Measurements from ENCODE around the gene PSKH1. TPM values are rescaled to one million over a fixed set of nuclear protein-coding genes. Genes with fewer than 3 reads are reported as not detected.

The PSKH1 gene
- total RNA-seq, 2 experiments from 2014 or later, result 21.3 to 21.5 TPM

GRCh38 chr16:67941469-67942199, 48.6 kb downstream of the PSKH1 start:
- ChIA-PET CTCF (interaction anchor here (0.8 to 2.1 kb wide), 15 partner anchors 9 to 153 kb away, joined by 3 to 9 read pairs (median 4); no protein-coding TSS in a partner anchor), POLR2A (no interaction called here)
- H3K4me3 Mint-ChIP-seq, result no peak overlapping the region
- DNase-seq, result no peak
- peaks cover 22% of the 10 kb centered on the region for H3K36me3 Mint-ChIP-seq (ENCODE audit: low read depth)
- H3K9me3 Mint-ChIP-seq, result no peaks in the 10 kb centered on the region
- H3K27ac Mint-ChIP-seq, result peak overlapping the region; percentile 75
- H3K27me3 Mint-ChIP-seq, result no peaks in the 10 kb centered on the region
- H3K4me1 Mint-ChIP-seq, result peaks cover 39% of the 10 kb centered on the region

GRCh38 chr16:67942200-67942509, 49.1 kb downstream of the PSKH1 start:
- no peaks in the 10 kb centered on the region for H3K27me3 Mint-ChIP-seq
- peaks cover 35% of the 10 kb centered on the region for H3K4me1 Mint-ChIP-seq
- ChIA-PET CTCF (interaction anchor here (0.8 to 2.1 kb wide), 14 partner anchors 9 to 126 kb away, joined by 3 to 8 read pairs (median 4); partner anchors contain the start of gene DPEP2), POLR2A (no interaction called here)
- no peak overlapping the region for H3K27ac Mint-ChIP-seq
- H3K36me3 Mint-ChIP-seq (ENCODE audit: low read depth), result peaks cover 18% of the 10 kb centered on the region
- DNase-seq, result peak; percentile 50
- H3K4me3 Mint-ChIP-seq, result no peak overlapping the region
- no peaks in the 10 kb centered on the region for H3K9me3 Mint-ChIP-seq

- H3K4me1 Mint-ChIP-seq, result peaks cover 31% of the 10 kb centered on the region
- no peak overlapping the region for H3K27ac Mint-ChIP-seq
- POLR2A ChIA-PET, result no interaction called here
- CTCF ChIA-PET, result interaction anchor here (0.8 to 2.1 kb wide), 15 partner anchors 7 to 127 kb away, joined by 3 to 8 read pairs (median 4); partner anchors contain the start of gene DPEP2
- DNase-seq, result no peak
- no peak overlapping the region for H3K4me3 Mint-ChIP-seq
- H3K9me3 Mint-ChIP-seq, result no peaks in the 10 kb centered on the region
- H3K27me3 Mint-ChIP-seq, result no peaks in the 10 kb centered on the region
- H3K36me3 Mint-ChIP-seq (ENCODE audit: low read depth), result peaks cover 16% of the 10 kb centered on the region
These were observed 49.6 kb downstream of the PSKH1 start for GRCh38 chr16:67942510-67943255.

- no peaks in the 10 kb centered on the region for H3K27me3 Mint-ChIP-seq
- ChIA-PET POLR2A (no interaction called here), CTCF (interaction anchor here (1.1 to 2.0 kb wide), 5 partner anchors 8 to 60 kb away, joined by 3 to 8 read pairs (median 3); partner anchors contain the start of gene DPEP2)
- peaks cover 19% of the 10 kb centered on the region for H3K36me3 Mint-ChIP-seq (ENCODE audit: low read depth)
- no peak overlapping the region for H3K27ac Mint-ChIP-seq
- no peak overlapping the region for H3K4me3 Mint-ChIP-seq
- no peak for DNase-seq
- H3K9me3 Mint-ChIP-seq, result no peaks in the 10 kb centered on the region
- peaks cover 31% of the 10 kb centered on the region for H3K4me1 Mint-ChIP-seq
These were observed 50.2 kb downstream of the PSKH1 start for GRCh38 chr16:67943256-67943618.

GRCh38 chr16:67943619-67944504, 50.8 kb downstream of the PSKH1 start, which contains the start of gene LCAT:
Gene LCAT, minus strand, starts transcription at chr16:67944120. Its CDS starts 19 bp downstream, at chr16:67944101.
- Mint-ChIP-seq H3K4me1 (peaks cover 30% of the 10 kb centered on the region), H3K27ac (no peak within 1 kb of the TSS), H3K27me3 (no peaks in the 10 kb centered on the region), H3K4me3 (no peak within 1 kb of the TSS), H3K36me3 (ENCODE audit: low read depth) (peaks cover 18% of the 10 kb centered on the region), H3K9me3 (no peaks in the 10 kb centered on the region)
- POLR2A ChIA-PET, result no interaction called here
- no peak for DNase-seq
- CTCF ChIA-PET, result interaction anchor here (1.0 to 1.3 kb wide), 4 partner anchors 9 to 92 kb away, joined by 3 to 7 read pairs (median 3); no protein-coding TSS in a partner anchor

GRCh38 chr16:67944690-67945391, 51.8 kb downstream of the PSKH1 start:
- CTCF ChIA-PET, result interaction anchor here (0.8 to 1.3 kb wide), 4 partner anchors 8 to 272 kb away, joined by 3 to 7 read pairs (median 3); no protein-coding TSS in a partner anchor
- H3K4me3 Mint-ChIP-seq, result no peak overlapping the region
- H3K36me3 Mint-ChIP-seq (ENCODE audit: low read depth), result peaks cover 16% of the 10 kb centered on the region
- H3K4me1 Mint-ChIP-seq, result peaks cover 21% of the 10 kb centered on the region
- no peaks in the 10 kb centered on the region for H3K9me3 Mint-ChIP-seq
- H3K27me3 Mint-ChIP-seq, result no peaks in the 10 kb centered on the region
- DNase-seq, result no peak
- POLR2A ChIA-PET, result no interaction called here
- no peak overlapping the region for H3K27ac Mint-ChIP-seq

GRCh38 chr16:67945392-67945933, 52.4 kb downstream of the PSKH1 start:
- Mint-ChIP-seq H3K36me3 (ENCODE audit: low read depth) (peaks cover 10% of the 10 kb centered on the region), H3K27ac (no peak overlapping the region), H3K4me1 (peaks cover 15% of the 10 kb centered on the region), H3K9me3 (no peaks in the 10 kb centered on the region), H3K4me3 (no peak overlapping the region), H3K27me3 (no peaks in the 10 kb centered on the region)
- no peak for DNase-seq
- ChIA-PET POLR2A (no interaction called here), CTCF (interaction anchor here (0.8 kb wide), 1 partner anchor 272 kb away, joined by 3 read pairs; no protein-coding TSS in a partner anchor)

GRCh38 chr16:67946128-67946569, 53.1 kb downstream of the PSKH1 start:
- H3K36me3 Mint-ChIP-seq (ENCODE audit: low read depth), result peaks cover 10% of the 10 kb centered on the region
- H3K27ac Mint-ChIP-seq, result no peak overlapping the region
- ChIA-PET POLR2A (no interaction called here), CTCF (interaction anchor here (0.8 to 1.0 kb wide), 3 partner anchors 95 to 271 kb away, joined by 3 read pairs; no protein-coding TSS in a partner anchor)
- no peaks in the 10 kb centered on the region for H3K9me3 Mint-ChIP-seq
- H3K4me1 Mint-ChIP-seq, result peaks cover 10% of the 10 kb centered on the region
- no peak for DNase-seq
- H3K27me3 Mint-ChIP-seq, result no peaks in the 10 kb centered on the region
- H3K4me3 Mint-ChIP-seq, result no peak overlapping the region

- ChIA-PET CTCF (interaction anchor here (0.6 to 1.0 kb wide), 3 partner anchors 64 to 131 kb away, joined by 3 read pairs; no protein-coding TSS in a partner anchor), POLR2A (no interaction called here)
- Mint-ChIP-seq H3K36me3 (ENCODE audit: low read depth) (peaks cover 6% of the 10 kb centered on the region), H3K27ac (no peak overlapping the region), H3K4me1 (peaks cover 5% of the 10 kb centered on the region), H3K4me3 (no peak overlapping the region), H3K27me3 (no peaks in the 10 kb centered on the region), H3K9me3 (no peaks in the 10 kb centered on the region)
- no peak for DNase-seq
These were observed 54.0 kb downstream of the PSKH1 start for GRCh38 chr16:67946966-67947558.

- peaks cover 4% of the 10 kb centered on the region for H3K4me1 Mint-ChIP-seq
- H3K27me3 Mint-ChIP-seq, result no peaks in the 10 kb centered on the region
- H3K36me3 Mint-ChIP-seq (ENCODE audit: low read depth), result peaks cover 5% of the 10 kb centered on the region
- ChIA-PET POLR2A (no interaction called here), CTCF (no interaction called here)
- no peaks in the 10 kb centered on the region for H3K9me3 Mint-ChIP-seq
- H3K4me3 Mint-ChIP-seq, result no peak overlapping the region
- DNase-seq, result no peak
- no peak overlapping the region for H3K27ac Mint-ChIP-seq
These were observed 55.0 kb downstream of the PSKH1 start for GRCh38 chr16:67948015-67948414.

GRCh38 chr16:67949645-67950044, 56.6 kb downstream of the PSKH1 start:
- H3K4me1 Mint-ChIP-seq, result peaks cover 4% of the 10 kb centered on the region
- CTCF ChIA-PET, result interaction anchor here (0.6 to 1.4 kb wide), 2 partner anchors 11 to 325 kb away, joined by 4 to 7 read pairs; no protein-coding TSS in a partner anchor
- DNase-seq, result no peak
- peaks cover 10% of the 10 kb centered on the region for H3K36me3 Mint-ChIP-seq (ENCODE audit: low read depth)
- no peaks in the 10 kb centered on the region for H3K27me3 Mint-ChIP-seq
- no peak overlapping the region for H3K4me3 Mint-ChIP-seq
- no peaks in the 10 kb centered on the region for H3K9me3 Mint-ChIP-seq
- POLR2A ChIA-PET, result no interaction called here
- H3K27ac Mint-ChIP-seq, result no peak overlapping the region

All from activated CD4-positive, alpha-beta T cell treated with anti-CD3 and anti-CD28 coated beads, Interleukin-2, amount 10 ng/mL, durations not matched to agents 7 days and 5 days (primary cell).